Brain microvascular endothelial cell (primary cell): ENCODE measurements around the gene SH2D4B.

Experiments used
- DNase-seq: peaks from one replicate; pipeline ENCODE4 v3.0.0-alpha.2; 2020
- H3K27ac ChIP-seq: fragments of 250-450 bp; sonication (Bioruptor Pico); 2 replicates; pipeline ENCODE4 v1.5.1; 2020; ENCODE audit warnings: mild to moderate bottlenecking, moderate library complexity
- H3K27me3 ChIP-seq: fragments of 250-450 bp; sonication (Bioruptor Pico); replicated peaks from 2 replicates; pipeline ENCODE4 v1.5.1; 2020; ENCODE audit warnings: mild to moderate bottlenecking
- H3K36me3 ChIP-seq: fragments of 250-450 bp; sonication (Bioruptor Pico); replicated peaks from 2 replicates; pipeline ENCODE4 v1.5.1; 2020; ENCODE audit warnings: mild to moderate bottlenecking
- H3K4me3 ChIP-seq: 2 replicates; pipeline ENCODE4 v1.5.1; 2011; ENCODE audit warnings: low read depth, mild to moderate bottlenecking, control low read depth, low read length, moderate library complexity
- in situ Hi-C: cut with HindIII; loops from 2 replicates; pipeline ENCODE4 v1.10.0; 2017; ENCODE audit warnings: low sequenced_read_pairs, low pct_ligation_motif_present
- TF ChIP-seq, protein P1 (sequence below): IDR thresholded peaks from 2 replicates; pipeline ENCODE4 v1.5.1; 2011; ENCODE audit warnings: low read depth, mild to moderate bottlenecking, moderate library complexity, low read length, control low read depth, inconsistent platforms; ENCODE audit errors: missing control alignments

Gene SH2D4B

GRCh38 chr10:80524190-80524909 lies 13.4 kb upstream of the SH2D4B start:
- in situ Hi-C loops = no loop called here

GRCh38 chr10:80526218-80526617 lies 11.5 kb upstream of the SH2D4B start:
- no peak overlapping the region for H3K4me3 ChIP-seq
- TF ChIP-seq, protein P1, sequence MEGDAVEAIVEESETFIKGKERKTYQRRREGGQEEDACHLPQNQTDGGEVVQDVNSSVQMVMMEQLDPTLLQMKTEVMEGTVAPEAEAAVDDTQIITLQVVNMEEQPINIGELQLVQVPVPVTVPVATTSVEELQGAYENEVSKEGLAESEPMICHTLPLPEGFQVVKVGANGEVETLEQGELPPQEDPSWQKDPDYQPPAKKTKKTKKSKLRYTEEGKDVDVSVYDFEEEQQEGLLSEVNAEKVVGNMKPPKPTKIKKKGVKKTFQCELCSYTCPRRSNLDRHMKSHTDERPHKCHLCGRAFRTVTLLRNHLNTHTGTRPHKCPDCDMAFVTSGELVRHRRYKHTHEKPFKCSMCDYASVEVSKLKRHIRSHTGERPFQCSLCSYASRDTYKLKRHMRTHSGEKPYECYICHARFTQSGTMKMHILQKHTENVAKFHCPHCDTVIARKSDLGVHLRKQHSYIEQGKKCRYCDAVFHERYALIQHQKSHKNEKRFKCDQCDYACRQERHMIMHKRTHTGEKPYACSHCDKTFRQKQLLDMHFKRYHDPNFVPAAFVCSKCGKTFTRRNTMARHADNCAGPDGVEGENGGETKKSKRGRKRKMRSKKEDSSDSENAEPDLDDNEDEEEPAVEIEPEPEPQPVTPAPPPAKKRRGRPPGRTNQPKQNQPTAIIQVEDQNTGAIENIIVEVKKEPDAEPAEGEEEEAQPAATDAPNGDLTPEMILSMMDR = no peak
- H3K36me3 ChIP-seq = peaks cover 6% of the 10 kb centered on the region
- H3K27ac ChIP-seq = no peak overlapping the region
- in situ Hi-C loops = no loop called here
- no peaks in the 10 kb centered on the region for H3K27me3 ChIP-seq
- DNase-seq = no peak

More at GRCh38 chr10:80524190-80524909, 13.4 kb upstream of the SH2D4B start:
- no peak overlapping the region for H3K27ac ChIP-seq
- H3K4me3 ChIP-seq = no peak overlapping the region
- TF ChIP-seq, protein P1 = no peak
- DNase-seq = no peak
- H3K36me3 ChIP-seq = peaks cover 23% of the 10 kb centered on the region
- H3K27me3 ChIP-seq = no peaks in the 10 kb centered on the region

- Histone ChIP-seq H3K36me3 (peaks cover 6% of the 10 kb centered on the region), H3K27ac (no peak overlapping the region), H3K27me3 (no peaks in the 10 kb centered on the region), H3K4me3 (no peak overlapping the region)
- TF ChIP-seq, protein P1 = no peak
- in situ Hi-C loops = no loop called here
- DNase-seq = no peak
These were observed 11.0 kb upstream of the SH2D4B start for GRCh38 chr10:80526742-80527141.

DNA sequence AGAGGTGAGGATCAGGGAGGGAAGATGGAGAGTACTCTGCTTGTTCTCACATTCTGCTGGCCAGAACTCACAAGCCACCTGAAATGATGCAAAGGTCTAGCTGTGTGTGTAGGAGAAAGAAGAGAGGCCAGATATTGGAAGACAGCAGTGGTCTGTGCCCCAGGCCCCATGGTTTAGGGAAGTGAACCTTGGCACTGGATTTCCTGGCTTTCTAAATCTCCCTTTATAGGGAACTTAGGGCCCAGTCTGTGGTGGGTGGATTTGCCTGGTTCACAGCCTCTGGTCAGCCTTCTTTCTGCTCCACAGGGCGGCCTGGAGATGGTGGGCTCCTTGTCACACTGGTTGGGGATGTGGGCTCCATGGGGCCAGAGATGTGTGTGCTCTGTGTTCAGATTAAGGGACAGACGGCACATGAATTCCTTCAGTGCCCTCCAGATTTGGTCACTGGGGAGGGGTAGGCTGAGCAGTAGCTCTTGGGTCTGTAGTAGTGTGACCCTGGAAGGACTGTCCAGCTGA lies 9.5 kb upstream of the SH2D4B start:
- no peak for DNase-seq
- TF ChIP-seq, protein P1 = no peak
- in situ Hi-C loops = no loop called here

GRCh38 chr10:80528901-80529300 lies 8.8 kb upstream of the SH2D4B start:
- H3K27me3 ChIP-seq = no peaks in the 10 kb centered on the region
- no peak overlapping the region for H3K27ac ChIP-seq
- DNase-seq = no peak
- TF ChIP-seq, protein P1 = no peak
- H3K4me3 ChIP-seq = no peak overlapping the region
- in situ Hi-C loops = no loop called here
- H3K36me3 ChIP-seq = no peaks in the 10 kb centered on the region

More for the DNA sequence above, 9.5 kb upstream of the SH2D4B start:
- Histone ChIP-seq H3K27me3 (no peaks in the 10 kb centered on the region), H3K4me3 (no peak overlapping the region), H3K36me3 (no peaks in the 10 kb centered on the region), H3K27ac (no peak overlapping the region)
